HG03565 (cell line): ENCODE results near the gene SGPL1.
A peak's percentile ranks its signal among the peaks of the same experiment; 100 is the strongest.

ENCODE experiments used
- ATAC-seq: cut with Tn5 transposase; IDR thresholded peaks from one replicate; pipeline ENCODE4 v1.9.1; 2021; ENCODE audit warnings: mild to moderate bottlenecking, moderate library complexity; ENCODE audit not compliant: unreplicated experiment

The SGPL1 gene

GRCh38 chr10:70872291-70872690 is 56.5 kb downstream of the SGPL1 start:
- no peak for ATAC-seq

- ATAC-seq, result no peak
Measured at GRCh38 chr10:70874061-70874460, 58.3 kb downstream of the SGPL1 start.

- no peak for ATAC-seq
Measured at GRCh38 chr10:70879207-70879606, 63.5 kb downstream of the SGPL1 start.

GRCh38 chr10:70880077-70880534 is 64.4 kb downstream of the SGPL1 start:
- no peak for ATAC-seq

- no peak for ATAC-seq
Measured at GRCh38 chr10:70884741-70885140, 69.0 kb downstream of the SGPL1 start.

- ATAC-seq, result no peak
Measured at GRCh38 chr10:70885481-70885880, 69.7 kb downstream of the SGPL1 start.

GRCh38 chr10:70885931-70886903 is 70.5 kb downstream of the SGPL1 start:
- ATAC-seq, result no peak

GRCh38 chr10:70886921-70887665 is 71.3 kb downstream of the SGPL1 start:
- ATAC-seq, result no peak

- peak; percentile 61 for ATAC-seq
Measured at GRCh38 chr10:70887804-70888800, 72.4 kb downstream of the SGPL1 start, which contains the start of gene PCBD1. Gene PCBD1, minus strand, starts transcription at chr10:70888565. Its CDS starts 32 bp downstream, at chr10:70888533.

GRCh38 chr10:70889291-70889690 is 73.5 kb downstream of the SGPL1 start:
- no peak for ATAC-seq

- no peak for ATAC-seq
Measured at GRCh38 chr10:70890917-70891431, 75.2 kb downstream of the SGPL1 start.

- no peak for ATAC-seq
Measured at GRCh38 chr10:70891627-70892026, 75.9 kb downstream of the SGPL1 start.

GRCh38 chr10:70892631-70893030 is 76.9 kb downstream of the SGPL1 start:
- no peak for ATAC-seq

GRCh38 chr10:70893227-70894006 is 77.7 kb downstream of the SGPL1 start:
- ATAC-seq, result no peak

GRCh38 chr10:70894416-70894815 is 78.7 kb downstream of the SGPL1 start:
- ATAC-seq, result no peak

- no peak for ATAC-seq
Measured at GRCh38 chr10:70896551-70896950, 80.8 kb downstream of the SGPL1 start.

GRCh38 chr10:70898687-70899086 is 82.9 kb downstream of the SGPL1 start:
- no peak for ATAC-seq

GRCh38 chr10:70899096-70899495 is 83.3 kb downstream of the SGPL1 start:
- no peak for ATAC-seq

GRCh38 chr10:70901276-70901878 is 85.6 kb downstream of the SGPL1 start:
- no peak for ATAC-seq
